Inferior parietal cortex (tissue), 1 donor: ENCODE results near the gene SERPINI1.
A peak's percentile ranks its signal among the peaks of the same experiment; 100 is the strongest.

ENCODE experiments used
- DNase-seq: peaks from one replicate; pipeline ENCODE4 v3.0.0-alpha.2; 2016; ENCODE audit errors: extremely low spot score

SERPINI1 gene, protein sequence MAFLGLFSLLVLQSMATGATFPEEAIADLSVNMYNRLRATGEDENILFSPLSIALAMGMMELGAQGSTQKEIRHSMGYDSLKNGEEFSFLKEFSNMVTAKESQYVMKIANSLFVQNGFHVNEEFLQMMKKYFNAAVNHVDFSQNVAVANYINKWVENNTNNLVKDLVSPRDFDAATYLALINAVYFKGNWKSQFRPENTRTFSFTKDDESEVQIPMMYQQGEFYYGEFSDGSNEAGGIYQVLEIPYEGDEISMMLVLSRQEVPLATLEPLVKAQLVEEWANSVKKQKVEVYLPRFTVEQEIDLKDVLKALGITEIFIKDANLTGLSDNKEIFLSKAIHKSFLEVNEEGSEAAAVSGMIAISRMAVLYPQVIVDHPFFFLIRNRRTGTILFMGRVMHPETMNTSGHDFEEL

DNA sequence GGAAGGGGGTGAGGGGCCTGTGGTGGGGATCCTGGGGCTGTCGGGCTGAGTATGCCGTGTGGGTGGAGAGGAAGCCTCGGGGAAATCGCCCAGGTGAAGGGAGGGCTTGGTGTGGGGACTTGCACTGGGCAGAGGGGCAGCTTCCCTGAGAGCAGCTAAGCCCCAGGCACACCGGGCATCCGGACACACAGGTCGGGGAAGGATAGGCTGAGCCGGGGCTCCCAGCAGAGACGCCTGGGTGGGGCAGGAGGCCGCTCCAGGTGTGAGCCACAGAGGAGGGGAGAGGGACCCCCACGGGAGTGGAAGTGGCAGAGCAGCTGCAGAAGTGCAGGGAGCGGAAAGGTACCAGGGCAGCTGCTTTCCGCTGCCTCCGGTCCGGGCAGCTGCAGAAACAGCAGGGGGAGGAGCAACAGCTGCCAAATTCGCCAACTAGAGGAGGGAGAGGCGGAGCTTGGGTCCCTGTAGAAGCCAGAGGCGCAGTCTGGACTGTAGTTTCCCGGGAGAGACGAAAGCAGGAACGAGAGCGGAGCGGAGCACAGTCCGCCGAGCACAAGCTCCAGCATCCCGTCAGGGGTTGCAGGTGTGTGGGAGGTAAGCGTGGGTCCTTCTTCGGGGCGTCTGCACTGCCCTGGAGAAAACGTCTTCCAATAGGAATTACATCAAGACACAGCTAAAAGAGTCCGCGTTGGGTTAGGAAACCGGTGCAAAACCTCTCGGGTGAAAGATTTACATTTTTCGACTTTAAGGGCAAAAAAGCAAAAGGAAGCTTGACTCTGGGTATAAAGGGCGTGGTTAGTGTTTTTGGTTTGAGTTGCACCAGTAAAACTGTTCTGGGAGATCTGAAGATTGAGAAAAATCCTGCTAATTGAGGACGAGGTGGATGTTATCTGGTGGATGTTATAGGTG is at the start of gene SERPINI1:
Gene SERPINI1 (plus strand): TSS at position 489 of the 906 bp plus-strand sequence. CDS start 53,408 bp downstream, outside the sequence.
- peak; percentile 91 for DNase-seq

DNA sequence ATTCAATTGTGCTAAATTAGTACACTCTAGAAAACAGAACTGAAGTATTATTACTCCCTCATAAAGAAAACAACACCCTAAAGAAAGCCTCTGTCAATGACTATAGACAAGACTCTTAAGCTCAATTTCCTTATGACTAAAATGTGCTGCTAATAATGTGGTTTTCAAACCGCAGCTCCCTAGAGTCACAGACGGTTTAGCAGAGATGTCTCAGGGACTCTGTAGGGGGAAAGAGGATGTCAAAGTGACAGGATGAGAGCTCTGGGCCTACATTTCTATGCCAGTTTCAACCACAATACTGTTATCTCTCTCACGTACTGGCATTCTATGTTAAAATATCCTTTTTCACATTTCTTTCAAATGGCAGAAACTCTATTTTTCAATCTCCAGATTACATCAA is 44.2 kb upstream of the SERPINI1 start:
- DNase-seq = no peak

DNA sequence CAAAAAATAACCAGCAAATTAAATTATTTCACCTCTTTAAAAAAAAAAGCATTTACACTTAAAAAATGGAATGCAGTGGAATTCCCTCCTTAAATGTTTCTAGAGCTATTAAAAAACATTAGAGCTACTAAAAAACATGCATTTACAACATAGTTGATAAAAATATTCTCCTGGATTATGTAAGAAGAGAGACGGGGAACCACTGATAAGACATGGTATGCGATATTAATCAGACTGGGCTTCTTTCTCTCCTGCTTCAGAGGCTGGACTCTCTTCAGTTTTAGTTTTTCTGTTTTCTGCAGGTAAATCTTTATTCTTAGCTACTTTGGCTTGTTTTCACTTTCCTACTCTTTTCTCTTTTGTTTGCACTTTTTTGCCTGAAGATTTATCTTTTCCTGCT is 41.4 kb upstream of the SERPINI1 start:
- no peak for DNase-seq

DNA sequence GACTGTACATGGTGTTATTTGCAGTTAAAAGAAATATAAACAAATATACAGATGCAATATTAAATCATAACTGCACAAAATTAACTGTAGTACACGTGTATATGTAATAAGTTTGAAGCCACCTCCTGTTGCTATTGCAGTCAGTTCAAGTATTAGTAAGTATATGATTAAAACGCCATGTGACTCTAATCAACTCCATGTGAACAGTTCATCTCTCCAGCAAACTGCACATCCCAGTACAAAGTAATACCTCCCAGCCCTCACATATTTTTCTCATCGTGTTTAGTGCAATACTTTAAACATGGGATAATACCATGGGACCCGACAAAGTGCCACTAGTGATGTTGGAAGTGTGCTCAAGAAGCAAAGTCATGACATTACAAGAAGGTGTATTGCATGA is 35.5 kb upstream of the SERPINI1 start:
- no peak for DNase-seq

DNA sequence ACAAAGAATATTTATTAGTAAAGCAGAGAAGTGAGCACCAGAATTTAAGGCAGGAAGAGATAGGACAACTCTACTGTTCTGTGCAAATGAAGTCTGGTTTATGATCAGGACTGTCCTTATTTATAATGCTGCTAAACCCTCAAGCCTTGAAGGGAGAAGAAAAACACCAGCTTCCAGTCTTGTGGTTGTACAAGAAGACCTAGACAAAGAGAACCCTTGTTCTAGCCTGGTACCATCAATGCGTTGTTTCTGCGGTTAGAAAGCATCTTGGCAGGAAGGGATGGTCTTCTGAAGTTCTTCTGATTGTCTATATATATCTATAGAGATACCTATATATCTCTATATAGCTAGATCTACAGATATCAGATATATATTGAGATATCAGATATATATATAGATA is 34.6 kb upstream of the SERPINI1 start:
- DNase-seq = no peak

DNA sequence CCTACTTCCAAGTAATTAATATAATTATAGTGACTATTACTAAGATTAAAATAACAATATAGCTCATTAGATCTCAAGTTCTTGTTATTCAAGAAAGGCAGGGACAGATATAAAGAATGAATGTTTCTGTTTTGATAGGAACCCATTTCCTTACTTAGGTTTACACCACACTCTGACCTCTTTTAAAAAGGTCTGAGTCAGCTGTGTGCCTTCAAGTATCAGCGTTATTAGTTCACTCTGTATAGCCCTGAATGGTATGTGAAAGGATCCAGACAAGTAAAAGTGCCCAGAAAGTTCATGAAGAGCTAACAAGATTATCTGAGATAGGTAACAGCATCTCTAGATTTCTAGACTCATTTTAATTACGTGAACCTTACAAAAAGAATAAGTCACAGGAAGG is 29.7 kb upstream of the SERPINI1 start:
- no peak for DNase-seq

DNA sequence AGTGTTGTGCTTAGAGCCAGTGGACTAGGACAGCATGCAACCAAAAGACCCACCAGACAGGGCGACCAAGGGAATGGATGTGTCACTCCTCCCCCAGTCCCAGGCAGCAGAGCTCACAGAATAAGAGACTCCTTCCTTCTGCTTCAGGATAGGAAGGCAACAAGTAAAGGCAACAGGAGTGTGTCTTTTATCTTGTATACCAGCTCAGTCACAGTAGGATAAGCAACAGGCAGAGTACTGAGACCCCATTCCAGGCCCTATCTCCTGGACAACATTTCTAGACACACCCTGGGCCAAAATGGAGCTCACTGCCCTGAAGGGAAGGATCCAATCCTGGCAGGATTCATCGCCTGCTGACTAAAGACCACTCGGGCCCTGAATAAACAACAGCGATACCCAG is 25.8 kb upstream of the SERPINI1 start:
- no peak for DNase-seq

DNA sequence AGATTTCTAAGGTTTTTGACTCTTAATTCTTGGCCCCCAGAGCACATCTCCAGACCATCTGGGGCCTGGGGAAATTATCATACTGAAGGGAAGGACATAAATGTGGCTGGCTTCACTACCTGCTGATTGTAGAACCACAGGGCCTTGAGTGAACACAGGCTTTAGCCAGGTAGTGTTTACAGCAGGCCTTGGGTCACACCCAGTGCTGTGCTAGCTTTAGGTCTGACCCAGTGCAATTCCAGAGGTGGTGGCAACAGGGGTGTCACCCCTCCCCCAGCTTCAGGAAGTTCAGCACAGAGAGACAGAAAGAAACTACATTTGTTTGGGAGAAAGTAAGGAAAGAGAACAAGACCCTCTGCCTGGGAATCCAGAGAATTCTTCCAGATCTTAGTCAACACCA is 25.0 kb upstream of the SERPINI1 start:
- DNase-seq = no peak

DNA sequence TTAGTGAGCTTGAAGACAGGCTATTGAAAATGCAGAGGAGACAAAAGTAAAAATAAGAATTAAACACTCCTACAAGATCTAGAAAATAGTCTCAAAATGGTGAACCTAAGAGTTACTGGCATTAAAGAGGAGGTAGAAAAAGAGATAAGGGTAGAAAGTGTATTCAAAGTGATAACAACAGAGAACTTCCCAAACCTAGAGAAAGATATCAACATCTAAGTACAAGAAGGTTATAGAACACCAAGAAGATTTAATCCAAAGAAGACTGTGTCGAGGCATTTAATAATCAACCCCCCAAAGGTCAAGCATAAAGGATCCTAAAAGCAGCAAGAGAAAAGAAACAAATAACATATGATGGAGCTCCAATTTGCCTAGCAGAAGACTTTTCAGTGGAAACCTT is 24.1 kb upstream of the SERPINI1 start:
- DNase-seq = no peak

DNA sequence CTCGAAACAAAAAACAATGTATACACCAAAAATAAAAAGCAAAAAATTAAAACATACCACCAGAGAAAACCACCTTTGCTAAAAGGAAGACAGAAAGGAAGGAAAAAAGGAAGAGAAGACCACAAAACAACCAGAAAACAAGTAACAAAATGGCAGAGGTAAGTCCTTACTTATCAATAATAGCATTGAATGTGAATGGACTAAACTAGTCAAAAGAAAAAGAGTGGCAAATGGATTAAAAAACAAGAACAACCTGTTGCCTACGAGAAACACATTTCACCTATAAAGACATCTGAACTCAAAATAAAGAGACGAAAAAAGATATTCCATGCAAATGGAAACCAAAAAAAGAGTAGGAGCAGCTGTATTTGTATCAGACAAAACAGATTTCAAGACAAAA is 23.1 kb upstream of the SERPINI1 start:
- DNase-seq = no peak

DNA sequence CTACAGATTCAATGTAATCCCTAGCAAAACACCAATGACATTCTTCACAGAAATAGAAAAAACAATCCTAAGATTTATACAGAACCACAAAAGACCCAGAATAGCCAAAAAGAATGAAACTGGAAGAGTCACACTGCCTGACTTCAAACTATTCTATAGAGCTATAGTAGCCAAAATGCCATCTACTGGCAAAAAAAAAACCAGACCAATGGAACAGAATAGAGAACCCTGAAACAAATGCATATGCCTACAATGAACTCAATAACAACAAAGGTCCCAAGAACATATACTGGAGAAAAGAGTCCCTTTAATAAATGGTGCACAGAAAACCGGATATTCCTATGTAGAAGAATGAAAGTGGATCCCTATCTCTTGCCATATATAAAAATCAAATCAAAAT is 20.6 kb upstream of the SERPINI1 start:
- DNase-seq = no peak

DNA sequence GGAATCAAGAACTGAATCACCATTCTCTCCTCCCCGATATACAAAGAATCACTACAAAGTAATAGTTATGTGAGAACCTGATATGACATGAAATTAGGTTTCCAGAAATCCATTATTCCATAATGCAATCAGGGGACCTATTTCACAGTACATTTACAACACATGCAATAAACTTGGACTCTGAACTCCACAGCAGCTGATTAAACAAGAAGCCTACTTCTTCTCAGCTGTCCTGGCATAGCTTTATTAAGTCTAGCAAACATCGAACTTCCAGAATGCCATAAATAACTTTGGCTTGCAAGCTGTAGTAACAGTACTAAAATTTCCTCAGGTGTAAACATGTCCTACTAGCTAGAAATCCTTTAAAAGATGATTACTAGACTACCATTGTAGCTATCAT is 18.6 kb upstream of the SERPINI1 start:
- DNase-seq = no peak

DNA sequence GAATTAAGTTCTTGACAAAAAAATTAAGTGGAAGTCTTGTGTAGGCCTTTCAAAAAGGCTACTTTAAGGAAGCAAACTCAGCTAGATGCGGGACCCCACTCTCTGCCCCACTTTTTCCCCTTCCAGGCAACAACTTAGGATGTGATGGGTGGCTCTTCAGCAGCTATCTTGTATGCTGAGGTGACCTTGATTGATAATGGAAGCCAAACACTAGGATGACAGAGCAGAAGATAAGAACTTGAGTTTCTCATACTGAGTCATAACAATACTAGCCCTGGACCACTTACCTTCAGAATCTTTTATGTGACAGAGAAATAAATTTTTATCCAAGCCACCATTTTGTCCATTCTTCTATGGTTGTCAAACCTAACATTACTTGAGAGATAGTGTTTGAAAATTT is 16.9 kb upstream of the SERPINI1 start:
- DNase-seq = no peak

DNA sequence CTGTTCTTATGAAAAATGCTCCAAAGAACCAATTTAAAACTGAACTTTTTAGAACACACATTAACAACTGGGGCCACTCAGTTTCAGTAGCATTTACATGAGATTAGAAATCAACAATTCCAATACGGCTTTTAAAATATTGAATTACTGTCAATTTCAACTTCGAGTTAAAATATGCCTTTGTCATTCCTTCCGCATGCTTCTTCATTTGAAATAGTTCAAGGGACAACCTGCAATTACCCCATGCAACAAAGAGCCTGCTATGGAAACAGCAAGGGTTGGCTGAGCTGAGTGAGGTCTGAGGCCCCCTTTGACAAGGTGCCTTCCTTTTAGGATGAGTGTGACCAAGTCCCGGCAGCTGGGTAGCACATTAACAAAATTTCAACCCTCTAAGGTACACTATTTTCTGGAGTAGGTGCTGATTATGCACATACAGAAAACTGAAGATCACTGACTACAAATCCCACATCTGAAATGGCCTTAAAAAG is 12.5 kb upstream of the SERPINI1 start:
- no peak for DNase-seq

DNA sequence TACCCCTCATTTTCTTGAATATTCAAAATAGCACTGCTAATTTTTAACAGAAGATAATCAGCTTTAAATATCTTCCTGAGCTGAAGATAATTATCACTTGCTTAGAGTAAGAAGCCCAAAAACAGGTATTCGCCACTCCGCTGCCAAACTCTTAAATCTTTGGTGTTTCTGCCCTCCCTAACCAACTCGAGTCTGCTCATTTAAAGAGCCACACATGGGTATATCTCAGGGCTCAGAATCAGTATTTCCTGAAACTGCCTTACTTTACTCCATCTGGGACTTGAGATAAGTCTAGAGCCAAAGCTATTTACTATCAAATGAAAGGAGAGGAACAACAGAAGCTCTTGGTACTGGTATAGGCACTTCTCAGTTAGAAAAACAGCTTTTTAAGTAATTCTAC is 11.6 kb upstream of the SERPINI1 start:
- no peak for DNase-seq

DNA sequence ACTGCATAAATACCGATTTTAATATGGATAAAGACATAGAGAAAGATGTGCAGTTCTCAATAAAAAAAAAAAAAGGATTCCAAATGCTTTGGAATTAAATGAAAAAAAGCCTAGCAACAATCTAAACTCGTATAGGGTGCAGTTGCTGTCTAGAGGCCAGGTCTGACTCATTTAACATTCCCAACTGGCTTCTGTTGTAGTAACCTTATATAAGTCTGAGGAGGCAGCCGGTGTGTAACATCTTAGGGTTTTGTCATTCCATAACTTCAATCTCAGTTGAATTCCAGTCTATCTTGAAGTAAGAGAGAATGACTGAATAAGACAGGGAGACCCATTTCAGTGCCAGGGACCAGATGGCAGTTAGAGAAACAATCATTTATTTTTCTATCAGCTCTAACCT is 7.3 kb upstream of the SERPINI1 start:
- DNase-seq = peak; percentile 36

DNA sequence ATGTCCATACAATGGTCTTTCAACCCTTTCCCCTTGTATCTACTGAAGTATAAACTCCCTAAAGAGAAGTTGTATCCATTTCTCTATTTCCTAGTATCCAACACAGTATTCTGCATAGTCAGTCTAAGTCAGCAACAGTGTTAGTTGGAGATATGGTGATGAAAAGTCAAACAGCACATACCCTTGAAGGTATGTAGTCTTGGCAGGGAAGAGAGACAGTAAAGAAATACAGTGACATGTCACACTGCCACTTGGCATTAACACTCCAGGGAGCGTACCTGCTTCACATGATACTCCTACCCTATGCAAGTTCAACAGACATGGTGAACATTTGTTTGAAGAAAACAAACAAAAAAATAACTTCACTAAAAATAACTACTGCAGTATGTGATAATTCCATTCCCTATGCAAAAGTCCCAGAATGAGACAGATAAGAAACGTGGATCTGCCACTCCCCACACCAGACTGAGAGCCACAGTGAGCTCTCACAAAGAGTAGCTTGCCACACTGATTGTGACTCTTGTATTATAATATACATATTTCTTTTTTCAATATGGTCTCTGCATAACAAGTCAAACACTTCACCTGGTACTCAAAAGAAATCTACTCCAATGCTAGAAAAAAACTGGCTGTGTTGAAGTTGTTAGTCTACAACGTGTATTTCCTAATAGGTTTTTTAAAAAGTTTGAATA is 6.7 kb upstream of the SERPINI1 start:
- DNase-seq = no peak

DNA sequence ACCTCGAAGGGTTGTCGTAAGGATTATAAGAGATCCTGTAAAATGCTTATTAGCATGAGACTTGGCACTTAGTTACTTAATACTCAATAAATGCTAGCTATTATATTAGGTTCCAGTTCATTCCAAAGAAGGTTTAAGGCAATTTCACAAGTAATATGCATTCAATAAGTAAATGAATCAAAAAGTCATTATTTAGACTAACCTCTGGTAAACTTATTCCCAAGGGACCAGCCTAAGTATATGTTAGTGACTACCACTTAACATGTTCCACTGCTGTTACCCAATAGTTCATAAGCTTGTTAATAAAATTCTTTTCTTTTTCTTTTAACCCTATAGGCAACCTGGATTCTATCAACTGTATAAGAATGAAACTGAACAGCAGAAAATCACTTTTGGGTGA is 5.9 kb upstream of the SERPINI1 start:
- DNase-seq = no peak

DNA sequence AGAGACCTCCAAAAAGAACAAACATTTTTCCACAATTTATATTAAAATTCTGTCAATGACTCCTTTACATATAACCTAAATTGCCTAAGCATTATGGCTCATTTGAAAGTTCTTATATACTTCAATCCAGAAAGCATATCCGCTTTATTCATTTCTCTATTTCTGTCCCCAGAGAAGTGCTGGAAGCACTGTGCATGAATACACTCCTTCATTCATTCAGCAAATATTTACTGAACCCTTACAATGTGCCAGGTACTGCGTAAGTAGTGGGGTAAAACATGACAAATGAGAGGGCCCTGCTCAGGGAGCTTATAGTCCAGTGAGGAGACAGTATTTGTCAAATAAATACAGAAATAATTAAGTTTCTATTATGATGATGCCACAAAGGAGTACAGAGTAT is 4.1 kb upstream of the SERPINI1 start:
- DNase-seq = no peak

DNA sequence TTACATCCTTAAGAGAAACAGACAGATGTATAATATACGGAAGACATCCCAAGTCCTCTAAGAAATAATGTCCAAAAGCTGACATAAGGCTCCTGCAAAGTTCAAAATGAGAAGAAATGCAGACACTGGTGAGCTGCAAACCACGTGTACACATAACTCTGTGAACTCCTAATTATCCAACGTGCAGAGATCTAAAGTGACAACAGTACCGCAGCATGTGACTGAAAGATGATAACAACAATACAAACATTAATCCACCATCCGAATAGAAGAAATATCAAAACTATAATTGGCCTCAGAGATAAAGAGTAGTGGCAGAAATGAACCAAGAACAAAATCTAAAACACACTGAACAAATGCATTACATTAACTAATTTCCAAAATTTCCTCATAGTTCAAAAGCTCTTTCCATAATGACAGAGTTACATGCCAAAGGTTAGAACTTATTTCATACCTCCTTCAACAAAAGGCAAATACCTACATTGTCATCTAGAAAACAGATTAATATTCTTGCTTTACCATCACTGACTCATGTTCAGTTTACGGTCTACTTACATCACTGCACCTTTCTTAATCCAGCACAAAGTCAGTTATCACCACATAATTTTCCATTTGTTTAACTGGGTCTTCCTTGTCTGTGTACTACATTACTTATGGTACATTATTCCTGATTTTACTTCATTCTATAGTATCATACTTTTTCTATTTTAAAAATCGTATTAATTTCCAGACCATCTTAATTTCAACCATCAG is 3.0 kb upstream of the SERPINI1 start:
- DNase-seq = no peak

DNA sequence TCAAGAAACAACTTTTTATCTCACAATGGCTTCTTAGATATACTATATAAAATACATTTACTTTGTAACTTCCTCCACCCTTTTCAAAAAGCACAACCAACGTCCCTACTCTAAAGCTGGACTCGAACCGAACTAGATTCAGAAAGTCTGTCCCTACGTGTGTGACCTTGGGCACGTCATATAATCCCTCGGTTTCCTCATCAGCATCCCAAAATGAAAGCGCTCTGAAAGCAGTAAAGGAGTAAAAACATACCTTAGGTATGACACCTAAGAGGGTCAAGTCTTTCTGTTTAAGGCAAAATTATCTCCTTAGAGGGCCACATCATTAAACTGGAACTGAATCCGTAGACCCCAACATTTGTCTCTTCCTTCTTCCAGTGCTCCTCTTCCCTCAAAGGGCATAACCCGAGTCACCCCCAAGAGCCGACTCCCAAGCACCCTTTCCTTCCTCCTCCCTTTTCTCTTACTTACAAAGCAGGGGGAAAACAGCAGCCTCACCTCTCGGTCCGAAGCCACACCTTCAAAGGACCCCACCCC is 1.5 kb upstream of the SERPINI1 start:
- no peak for DNase-seq
